ENCODE measurements around the gene MIGA1.
A peak's percentile ranks its signal among the peaks of the same experiment; 100 is the strongest.
"Not testable (repeated sequence)": the region's sequence is repeated elsewhere in the genome, so short reads cannot be mapped to it uniquely, and the experiment has no call there.

The MIGA1 gene

DNA sequence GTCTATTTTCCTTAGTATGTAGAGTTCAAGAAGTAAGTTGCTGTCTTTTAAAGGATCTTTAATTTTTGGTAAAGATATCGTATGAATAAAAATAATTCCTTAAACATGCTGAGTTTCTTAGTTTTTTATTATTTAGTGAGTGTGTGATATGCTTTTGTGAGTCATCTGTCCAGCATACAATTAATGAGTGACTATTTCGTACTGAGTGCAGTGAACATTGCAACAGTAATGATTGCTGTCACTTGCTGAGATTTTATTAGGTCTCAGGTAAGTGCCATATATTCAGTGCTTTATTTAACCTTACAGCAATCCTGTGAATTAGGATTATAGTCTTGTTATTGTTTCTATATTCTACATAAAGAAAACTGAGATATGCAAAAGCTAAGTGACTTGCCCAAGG, 22.6 kb downstream of the MIGA1 start:
- no peak for DNase-seq (ENCODE audit: low spot score)

DNA sequence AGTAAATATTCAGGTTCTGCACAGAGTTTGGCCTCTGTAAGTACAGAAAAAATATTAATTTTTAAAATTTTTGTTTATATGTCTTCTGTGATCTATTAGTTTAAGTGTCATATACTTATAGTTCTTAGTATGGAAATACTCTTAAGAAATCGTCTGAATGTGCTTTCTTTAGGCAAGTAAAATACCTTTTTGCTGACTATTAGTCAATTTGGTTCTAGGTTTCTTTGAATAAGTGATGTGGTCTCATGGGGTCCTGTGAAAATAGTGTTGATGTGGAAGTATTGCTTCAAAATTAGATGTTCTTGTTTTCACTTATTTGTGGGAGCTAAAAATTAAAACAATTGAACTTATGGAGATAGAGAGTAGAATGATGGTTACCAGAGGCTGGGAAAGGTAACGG, 23.9 kb downstream of the MIGA1 start:
- no peak for DNase-seq (ENCODE audit: low spot score)

DNA sequence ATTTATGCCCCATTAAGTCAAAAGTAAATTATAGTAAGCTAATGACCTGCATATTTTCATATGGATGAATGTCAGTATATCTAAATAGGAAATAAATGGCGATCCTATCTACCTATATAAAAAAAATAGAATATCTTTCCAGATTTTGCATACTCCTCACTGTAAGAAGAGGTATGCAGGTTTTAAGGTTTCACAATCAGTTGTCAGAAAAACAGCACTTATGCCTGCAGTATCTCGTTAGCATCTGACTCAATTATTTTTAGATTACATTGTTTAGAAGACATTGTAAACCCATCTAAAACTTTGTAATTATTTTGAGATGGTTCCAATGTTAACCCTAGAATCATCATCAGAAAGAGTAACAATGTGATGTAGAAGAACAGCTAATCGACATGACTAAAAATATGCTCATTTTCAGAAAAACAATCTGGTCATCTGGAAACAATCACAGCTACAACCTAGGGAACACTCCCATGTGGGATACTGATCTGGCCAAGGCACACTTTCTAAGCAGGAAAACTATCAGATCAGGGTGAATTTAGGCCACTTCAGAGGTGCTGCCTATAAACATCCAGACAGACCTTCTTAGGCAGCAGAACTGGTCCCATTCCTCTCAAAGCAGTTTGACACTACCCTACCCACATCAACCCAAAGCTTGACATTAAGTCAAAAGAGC, 30.5 kb downstream of the MIGA1 start:
- DNase-seq (ENCODE audit: low spot score) = not testable (repeated sequence)

DNA sequence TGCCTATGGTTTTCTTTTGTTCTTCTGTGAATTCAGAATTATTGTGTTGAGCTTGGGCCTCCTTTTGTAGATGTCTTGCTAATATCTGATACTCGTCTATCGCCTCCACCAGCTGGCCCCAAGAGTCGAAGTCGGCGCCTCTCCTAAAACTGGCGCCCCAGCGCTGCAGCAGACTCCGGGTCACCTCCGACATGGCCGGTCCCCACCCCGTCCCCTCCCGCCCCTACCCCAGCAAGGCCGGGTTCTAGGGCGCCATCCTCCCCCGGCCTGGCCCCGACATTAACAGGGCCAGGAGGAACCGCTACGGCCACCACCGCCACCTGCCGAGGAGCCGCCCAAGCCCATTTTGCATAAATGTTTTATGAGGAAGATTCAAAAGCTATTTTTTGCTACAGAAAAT, 32.1 kb downstream of the MIGA1 start:
- DNase-seq (ENCODE audit: low spot score) = not testable (repeated sequence)

DNA sequence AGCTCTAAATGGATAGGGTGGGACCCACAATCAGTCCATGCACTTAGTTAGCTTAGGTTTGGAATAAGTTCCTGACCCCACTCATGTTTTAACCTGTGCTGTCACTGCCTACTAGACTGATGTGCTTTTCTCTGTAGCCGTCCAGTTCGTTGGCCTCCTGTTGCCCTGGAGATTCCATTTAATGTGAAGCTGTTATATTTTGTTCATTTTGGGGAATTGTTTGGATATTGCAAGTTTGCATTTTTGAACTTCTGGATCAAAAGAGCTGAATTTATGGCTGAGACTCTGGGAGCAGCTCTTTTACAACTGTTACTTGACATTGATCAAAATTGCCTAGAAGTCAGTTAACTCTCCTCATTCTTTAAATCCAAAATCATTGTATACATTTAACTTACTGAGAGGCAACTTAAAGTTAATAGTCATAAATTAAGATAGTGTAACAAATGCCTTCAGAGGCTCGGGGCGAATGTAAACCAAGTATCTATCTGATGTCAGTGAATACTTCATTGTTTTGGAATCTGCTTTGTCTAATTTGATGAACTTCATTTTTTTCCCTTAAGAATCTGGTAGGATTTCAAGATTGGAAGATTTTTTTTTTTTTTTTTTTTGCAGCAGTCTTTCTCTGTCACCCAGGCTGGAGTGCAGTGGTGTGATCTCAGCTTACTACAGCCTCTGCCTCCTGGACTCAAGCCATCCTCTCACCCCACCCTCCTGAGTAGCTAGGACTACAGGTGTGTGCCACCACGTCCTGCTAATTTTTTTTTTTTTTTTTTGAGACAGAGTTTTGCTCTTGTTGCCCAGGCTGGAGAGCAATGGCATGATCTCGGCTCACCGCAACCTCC, 38.1 kb downstream of the MIGA1 start:
- DNase-seq (ENCODE audit: low spot score) = no peak

DNA sequence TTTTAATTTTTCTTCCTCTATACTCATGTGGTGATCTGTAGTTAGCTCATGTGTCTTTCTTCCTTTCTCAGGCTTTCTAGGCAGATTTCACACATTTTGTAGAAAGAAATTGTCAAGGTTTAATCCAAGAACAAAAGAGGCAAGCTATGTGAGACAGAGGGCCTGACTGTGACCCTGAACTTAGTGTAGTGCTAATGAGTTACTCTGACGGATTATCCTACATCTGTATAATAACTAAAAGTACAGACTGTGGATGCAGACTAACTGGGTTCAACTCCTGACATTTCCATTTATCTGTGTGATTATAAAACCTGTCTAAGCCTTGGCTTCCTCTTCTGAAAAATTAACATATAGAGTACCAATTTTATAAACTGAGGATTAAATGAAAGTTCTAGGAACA, 40.7 kb downstream of the MIGA1 start:
- no peak for DNase-seq (ENCODE audit: low spot score)

DNA sequence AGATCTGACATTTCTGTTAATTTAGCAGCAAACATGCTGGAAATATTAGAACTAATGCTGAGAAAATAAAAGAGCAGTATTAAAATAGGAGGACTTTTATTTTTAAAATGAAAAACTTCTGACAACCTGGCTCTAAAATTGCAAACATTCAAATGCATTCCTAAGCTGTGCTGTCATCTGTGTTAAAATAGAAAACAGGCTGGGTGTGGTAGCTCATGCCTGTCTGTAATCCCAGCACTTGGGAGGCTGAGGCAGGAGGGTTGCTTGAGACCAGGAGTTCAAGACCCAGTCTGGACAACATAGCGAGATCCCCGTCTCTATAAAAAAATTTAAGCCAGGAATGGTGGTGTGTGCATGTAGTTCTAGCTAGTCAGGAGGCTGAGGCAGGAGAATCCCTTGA, 44.6 kb downstream of the MIGA1 start:
- DNase-seq (ENCODE audit: low spot score) = peak; percentile 17

DNA sequence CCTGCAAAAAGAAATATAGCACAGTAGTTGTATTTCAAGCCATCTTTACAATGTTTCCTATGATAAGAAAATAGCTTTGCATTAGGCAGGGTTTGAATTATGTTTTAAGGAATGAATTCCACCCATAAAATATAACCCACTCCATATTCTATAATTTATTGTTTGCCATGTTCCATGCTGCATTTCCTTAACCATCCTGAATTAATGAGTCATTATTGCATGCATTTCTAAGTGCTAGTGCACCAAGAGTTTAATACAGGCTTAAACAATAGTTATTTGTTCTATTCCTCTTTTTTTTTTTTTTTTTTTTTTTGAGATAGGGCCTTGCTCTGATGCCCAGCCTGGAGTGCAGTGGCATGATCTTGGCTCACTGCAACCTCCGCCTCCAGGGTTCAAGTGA, 45.2 kb downstream of the MIGA1 start:
- no peak for DNase-seq (ENCODE audit: low spot score)

DNA sequence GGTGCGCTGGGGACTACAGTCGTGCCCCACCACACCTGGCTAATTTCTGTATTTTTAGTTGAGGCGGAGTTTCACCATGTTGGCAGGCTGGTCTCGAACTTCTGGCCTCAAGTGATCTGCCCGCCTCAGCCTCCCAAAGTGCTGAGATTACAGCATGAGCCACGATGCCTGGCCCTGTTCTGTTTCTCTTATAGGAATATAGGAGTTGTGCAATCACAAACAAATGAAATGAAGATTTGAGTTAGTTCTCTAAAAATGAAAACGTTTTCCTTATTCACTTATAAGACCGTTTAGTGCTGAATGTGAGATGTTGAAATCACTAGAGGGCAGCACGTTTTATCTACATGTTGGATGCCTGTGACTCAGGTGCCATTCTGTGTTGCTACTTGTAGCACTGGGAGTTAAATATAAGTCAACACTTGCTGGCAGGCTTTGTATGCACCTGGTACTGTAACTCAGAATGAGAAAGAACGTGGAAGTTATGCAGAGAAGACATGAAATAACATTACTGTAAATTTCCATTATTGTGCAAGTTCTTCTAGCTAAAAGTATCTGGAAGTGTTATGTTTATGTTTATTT, 45.8 kb downstream of the MIGA1 start:
- DNase-seq (ENCODE audit: low spot score) = peak; percentile 7

DNA sequence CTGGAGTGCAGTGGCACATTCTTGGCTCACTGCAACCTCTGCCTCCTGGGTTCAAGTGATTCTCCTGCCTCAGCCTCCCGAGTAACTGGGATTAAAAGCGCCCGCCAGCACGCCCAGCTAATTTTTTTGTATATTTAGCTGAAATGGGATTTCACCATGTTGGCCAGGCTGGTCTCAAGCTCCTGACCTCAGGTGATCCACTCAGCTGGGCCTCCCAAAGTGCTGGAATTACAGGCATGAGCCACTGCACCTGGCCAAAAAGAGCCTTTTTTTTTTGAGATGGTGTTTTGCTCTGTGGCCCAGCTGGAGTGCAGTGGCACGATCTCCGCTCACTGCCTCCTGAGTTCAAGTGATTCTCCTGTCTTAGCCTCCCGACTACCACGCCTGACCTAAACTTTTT, 47.4 kb downstream of the MIGA1 start:
- not testable (repeated sequence) for DNase-seq (ENCODE audit: low spot score)

DNA sequence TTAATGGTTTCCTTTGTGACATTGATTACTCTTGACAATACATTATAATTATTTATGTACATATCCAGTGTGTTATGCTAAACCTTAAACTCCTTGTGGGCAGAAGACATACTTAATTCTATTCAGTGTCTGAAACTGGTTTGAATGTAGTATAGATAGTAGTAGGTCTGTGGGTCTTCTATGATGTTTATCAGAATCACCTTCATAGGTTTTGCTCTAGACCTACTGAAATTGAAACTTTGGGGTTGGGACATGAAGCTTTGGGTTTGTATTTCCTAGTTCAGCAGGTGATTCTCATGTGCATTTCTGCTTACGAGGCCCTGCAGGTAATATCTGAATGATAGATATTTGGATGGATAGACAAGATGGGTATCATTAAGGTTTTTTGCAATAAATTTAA, 48.6 kb downstream of the MIGA1 start:
- DNase-seq (ENCODE audit: low spot score) = no peak

DNA sequence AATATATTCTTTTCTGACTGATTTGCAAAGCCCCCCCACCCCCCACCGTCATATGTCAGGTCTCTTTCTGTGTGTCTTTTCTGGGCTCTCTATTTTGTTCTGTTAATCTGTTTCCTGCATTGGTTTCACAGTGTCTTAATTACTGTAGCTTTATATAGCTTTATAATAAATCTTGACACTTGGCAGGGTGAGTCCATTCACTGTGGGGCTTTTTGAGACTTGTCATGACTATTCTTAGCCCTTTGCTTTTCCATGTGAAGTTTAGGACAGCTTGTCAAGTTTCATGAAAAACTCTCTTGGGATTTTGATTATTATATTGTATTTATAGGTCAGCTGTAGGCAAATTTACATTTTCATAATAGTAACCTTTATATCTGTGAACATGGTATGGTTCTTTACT, 50.4 kb downstream of the MIGA1 start:
- no peak for DNase-seq (ENCODE audit: low spot score)

DNA sequence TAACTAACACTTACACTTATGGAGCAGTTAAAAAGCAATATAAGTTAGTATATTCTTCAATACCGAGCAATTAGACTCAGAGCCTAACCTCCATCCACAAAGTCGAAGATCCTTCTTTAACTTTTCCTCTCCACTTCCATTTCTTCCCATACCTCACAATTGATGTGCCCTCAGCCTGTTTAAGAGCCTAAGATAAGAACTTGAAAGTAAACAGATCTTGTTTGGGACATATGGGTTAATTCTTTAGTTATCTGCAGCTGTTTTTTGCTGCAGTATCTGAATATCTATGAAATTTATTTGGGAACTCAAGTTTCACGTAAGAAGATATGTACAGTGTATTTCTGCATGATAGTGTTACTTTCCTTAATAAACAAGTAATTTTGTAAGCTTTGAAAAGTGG, 51.5 kb downstream of the MIGA1 start:
- DNase-seq (ENCODE audit: low spot score) = no peak

DNA sequence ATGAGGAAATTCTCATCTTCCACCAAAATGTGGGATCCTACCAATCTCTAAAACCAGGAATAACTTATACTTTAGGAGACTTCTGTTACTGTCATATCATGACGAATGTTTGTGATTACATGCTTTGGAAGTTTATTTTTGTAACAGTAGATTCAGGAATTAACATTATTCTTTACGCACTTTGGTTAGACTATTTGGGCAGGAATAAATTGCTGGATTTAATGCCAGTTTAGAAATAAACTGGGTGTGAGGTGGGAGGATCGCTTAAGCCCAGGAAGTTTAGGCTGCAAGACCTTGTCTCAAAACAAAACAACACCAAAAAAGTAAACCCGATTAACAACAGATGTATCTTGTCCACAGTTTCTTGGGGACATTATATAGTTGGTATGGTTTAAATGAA, 52.1 kb downstream of the MIGA1 start:
- no peak for DNase-seq (ENCODE audit: low spot score)

DNA sequence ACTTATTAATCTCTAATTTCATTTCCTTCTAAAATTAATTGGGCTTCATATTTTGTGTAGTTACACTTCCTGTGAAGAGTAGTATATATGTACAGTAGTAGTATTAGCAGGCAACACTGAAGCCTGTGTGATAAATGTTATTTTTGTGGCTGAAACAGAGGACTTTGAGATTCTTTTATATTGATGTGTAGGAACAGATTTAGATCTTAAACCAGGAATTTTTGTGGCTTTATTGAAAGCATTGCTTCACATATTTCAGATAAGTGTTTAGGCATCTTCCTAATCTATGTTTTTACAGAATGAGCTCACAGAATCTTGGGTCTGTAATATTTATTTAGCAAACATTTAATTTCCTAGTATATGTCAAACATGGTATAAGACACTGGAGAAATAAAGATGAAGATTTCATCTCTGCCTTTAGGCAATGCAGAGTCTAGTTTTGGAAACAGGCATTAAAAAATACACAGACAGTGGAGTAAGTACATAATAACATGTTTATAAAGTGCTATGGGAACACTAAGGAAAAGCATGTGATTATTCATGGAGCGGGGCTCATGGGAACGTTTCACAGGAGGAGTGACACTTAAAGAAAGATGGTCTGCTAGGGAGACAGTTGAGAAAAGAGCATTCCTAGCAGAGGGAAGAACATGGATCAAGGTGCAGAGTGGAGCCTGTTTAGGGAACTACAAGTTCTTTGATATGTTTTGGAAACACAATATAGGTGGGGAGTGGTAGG, 52.7 kb downstream of the MIGA1 start:
- DNase-seq (ENCODE audit: low spot score) = no peak

DNA sequence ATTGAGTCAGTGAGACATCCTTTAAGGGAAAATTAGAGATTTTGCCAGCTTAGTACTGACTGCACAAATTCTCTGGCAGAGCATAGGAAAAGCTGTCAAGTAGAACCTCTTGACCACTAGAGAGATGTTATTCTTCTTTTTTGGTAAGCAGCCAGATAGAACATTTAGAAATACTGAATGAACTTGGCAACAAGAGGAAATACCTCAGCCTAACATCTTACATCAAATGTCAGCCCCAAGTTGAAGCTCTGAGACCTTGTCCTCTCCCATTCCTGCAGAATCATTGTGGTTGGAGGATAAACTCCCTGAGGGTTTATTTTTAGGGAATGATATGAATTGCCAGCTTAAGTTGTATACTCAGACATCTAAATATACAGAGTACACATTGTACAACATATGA, 53.5 kb downstream of the MIGA1 start:
- DNase-seq (ENCODE audit: low spot score) = no peak

DNA sequence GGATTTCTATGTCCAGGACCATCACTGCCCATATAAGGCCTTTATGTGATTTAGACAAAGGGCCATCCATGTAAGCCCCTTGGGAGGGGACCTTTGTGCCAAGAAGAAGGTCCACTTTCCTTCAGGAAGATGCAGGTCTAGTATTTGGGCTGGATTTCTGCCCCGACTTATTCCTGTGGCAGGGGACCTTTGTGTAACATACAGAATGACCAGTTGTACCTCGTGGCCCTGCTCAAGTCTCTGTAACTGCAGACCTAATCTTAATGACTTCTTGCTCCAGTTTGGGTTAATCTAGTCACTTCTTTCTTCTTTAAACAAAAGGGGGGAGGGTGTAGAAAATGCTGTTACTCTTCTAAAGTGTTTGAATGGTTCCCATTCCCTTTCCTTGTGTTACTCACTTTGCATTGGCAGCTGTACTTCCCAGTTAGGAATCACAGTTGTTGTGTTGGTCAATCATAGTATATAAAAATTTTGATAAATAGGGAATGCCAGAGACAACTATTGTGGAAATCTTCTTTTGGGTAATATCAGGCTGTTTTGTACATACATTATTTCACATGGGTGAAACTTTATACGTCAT, 54.2 kb downstream of the MIGA1 start:
- DNase-seq (ENCODE audit: low spot score) = no peak

DNA sequence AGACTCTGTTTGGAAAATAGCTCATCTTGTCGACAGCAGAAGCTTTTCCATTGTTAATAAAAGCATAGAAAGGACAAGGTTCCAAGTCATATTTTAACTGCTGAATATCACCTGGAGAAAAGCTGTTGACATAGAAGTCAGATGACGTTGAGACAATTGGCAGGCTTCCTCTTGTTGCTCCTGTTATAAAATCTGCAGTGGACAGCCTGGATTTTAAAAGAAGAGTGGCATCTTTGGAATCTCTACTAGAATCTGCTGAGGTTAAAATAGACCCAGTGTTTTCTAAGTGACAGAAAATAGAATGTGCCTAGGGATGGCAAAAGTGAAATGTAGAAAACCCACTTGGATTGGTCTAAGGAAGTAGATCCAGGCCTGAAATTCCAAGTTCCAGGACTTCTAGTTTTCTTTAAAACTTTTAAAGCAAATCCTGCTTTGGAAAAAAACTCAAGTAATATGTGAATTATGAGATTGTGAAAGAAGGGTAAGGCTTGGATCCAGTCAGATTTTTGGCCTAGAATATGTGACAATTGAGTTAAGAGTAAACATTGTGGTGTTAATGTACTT, 55.4 kb downstream of the MIGA1 start:
- DNase-seq (ENCODE audit: low spot score) = no peak

DNA sequence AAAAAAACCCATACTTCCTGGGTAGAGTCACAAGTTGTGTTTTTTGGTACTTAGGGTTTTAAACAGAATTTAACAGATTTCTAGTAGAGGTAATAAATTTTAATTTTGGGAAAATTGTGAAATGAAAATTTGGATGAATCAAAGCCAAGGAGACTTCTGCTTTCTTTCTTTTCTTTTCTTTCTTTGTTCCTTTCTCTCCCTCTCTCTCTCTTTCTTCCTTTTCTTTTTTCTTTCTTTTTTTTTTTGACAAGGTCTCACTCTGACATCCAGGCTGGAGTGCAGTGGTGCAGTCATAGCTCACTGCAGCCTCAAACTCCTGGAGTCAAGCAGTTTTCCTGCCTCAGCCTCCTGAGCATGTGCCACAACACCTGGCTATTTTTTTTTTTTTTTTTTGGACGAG, 62.1 kb downstream of the MIGA1 start:
- no peak for DNase-seq (ENCODE audit: low spot score)

DNA sequence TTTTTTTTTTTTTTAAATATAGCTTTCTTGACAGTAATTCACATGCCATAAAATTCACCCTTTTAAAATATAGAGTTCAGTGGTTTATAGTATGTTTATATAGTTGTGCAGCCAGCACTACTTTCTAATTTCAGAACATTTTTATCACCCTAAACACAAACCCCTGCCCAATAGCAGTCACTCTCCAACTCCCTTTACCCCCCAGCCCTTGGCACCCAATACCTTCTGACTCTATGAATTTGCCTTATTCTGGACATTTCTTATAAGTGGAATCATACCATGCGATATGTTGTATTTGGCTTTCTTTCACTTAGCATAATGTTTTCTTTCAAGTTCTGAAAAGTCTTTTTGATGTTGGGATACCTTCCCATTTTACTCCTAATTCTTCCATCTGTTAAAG, 66.5 kb downstream of the MIGA1 start:
- no peak for DNase-seq (ENCODE audit: low spot score)

DNA sequence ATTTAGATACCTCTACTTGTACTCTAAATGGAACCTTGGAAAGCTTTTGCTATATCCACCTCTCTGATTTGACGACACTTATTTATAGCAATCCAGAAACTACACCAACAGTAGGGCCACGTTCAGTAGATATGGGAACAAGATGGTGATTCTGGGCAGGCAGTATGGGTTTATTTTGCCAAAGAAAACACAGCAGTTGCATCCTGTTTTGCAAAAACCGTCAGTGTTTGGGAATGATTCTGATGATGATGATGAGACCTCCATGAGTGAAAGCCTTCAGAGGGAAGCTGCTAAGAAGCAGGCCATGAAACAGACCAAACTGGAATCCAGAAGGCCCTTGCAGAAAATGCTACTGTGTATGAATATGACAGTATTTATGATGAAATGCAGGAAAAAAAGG, 67.5 kb downstream of the MIGA1 start:
- no peak for DNase-seq (ENCODE audit: low spot score)

DNA sequence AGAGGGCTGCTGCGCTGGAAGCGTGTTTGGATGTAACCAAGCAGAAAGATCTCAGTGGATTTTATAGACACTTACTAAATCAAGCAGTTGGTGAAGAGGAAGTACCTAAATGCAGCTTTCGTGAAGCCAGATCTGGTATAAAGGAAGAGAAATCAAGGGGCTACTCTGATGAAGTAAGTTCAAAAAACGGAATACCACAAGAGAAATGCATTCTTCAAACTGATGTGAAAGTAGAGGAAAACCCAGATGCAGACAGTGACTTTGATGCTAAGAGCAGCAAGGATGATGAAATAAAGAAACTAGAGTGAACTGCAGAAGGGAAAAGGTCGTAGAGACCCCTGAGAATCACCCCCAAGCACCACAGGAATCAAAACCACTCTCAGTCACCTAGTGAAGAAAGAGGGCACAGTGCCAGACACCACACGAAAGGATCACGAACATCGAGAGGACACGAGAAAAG, 68.2 kb downstream of the MIGA1 start:
- DNase-seq (ENCODE audit: low spot score) = no peak

All from LoVo (cell line).